CD14-positive monocyte (primary cell): ENCODE results near the gene GRAMD2B. TPM values are rescaled to one million over a fixed set of nuclear protein-coding genes. Genes with fewer than 3 reads are reported as not detected.

Experiments
- DNase-seq, 3 donors: peaks; one replicate each; pipeline ENCODE4 v3.0.0-alpha.2; 2011 to 2022
- H2AFZ ChIP-seq: 2 replicates; pipeline ENCODE4 v1.6.0; 2012; ENCODE audit warnings: mild to moderate bottlenecking, low read depth, low read length, inconsistent platforms; ENCODE audit not compliant: insufficient read depth, poor library complexity, severe bottlenecking
- H3K27ac ChIP-seq, 2 donors: 1 replicate in 1 of 2; 2 replicates in 1 of 2; pipeline ENCODE4 v1.5.1; 2012 to 2013; ENCODE audit warnings: low read length in 2 of 2, control low read depth in 1 of 2, inconsistent platforms in 1 of 2, low read depth in 1 of 2, mild to moderate bottlenecking in 1 of 2
- H3K27me3 ChIP-seq, 2 donors: one replicate each; pipeline versions ENCODE4 v1.6.0 to v1.6.1; 2011 to 2013; ENCODE audit warnings: low read length in 2 of 2; ENCODE audit not compliant: control insufficient read depth in 2 of 2, insufficient read depth in 2 of 2
- H3K36me3 ChIP-seq, 2 donors: replicated peaks in 1 of 2; 1 replicate in 1 of 2; 2 replicates in 1 of 2; pipeline versions ENCODE4 v1.5.1 to v1.6.1; 2012 to 2013; ENCODE audit warnings: low read length in 2 of 2, control low read depth in 1 of 2, inconsistent platforms in 1 of 2, mild to moderate bottlenecking in 1 of 2; ENCODE audit not compliant: insufficient read depth in 2 of 2, control insufficient read depth in 1 of 2
- H3K4me1 ChIP-seq, 2 donors: 1 replicate in 1 of 2; 2 replicates in 1 of 2; pipeline versions ENCODE4 v1.5.1 to v1.6.1; 2012 to 2013; ENCODE audit warnings: low read length in 2 of 2, control low read depth in 1 of 2, inconsistent platforms in 1 of 2, mild to moderate bottlenecking in 1 of 2, moderate library complexity in 1 of 2; ENCODE audit not compliant: insufficient read depth in 2 of 2, control insufficient read depth in 1 of 2
- H3K4me2 ChIP-seq: replicated peaks from 2 replicates; pipeline ENCODE3; 2012; ENCODE audit warnings: low read length, moderate library complexity, mild to moderate bottlenecking; ENCODE audit not compliant: poor library complexity, severe bottlenecking; ENCODE audit errors: extremely low read depth
- H3K4me3 ChIP-seq, 3 experiments: fragments of 200-600 bp in 1 of 3; sonication (generic) in 1 of 3; replicated peaks in 1 of 3; 1 replicate in 2 of 3; 2 replicates in 1 of 3; pipeline ENCODE4 v1.5.1; 2011 to 2013; ENCODE audit warnings: low read length in 3 of 3, mild to moderate bottlenecking in 3 of 3, control low read depth in 2 of 3, low read depth in 2 of 3, inconsistent platforms in 1 of 3, moderate library complexity in 1 of 3
- H3K79me2 ChIP-seq: 2 replicates; pipeline ENCODE4 v1.6.0; 2012; ENCODE audit warnings: mild to moderate bottlenecking, control low read depth, inconsistent platforms, low read length, moderate library complexity; ENCODE audit not compliant: insufficient read depth
- H3K9ac ChIP-seq: 2 replicates; pipeline ENCODE4 v1.6.0; 2017; ENCODE audit warnings: low read length, mild to moderate bottlenecking; ENCODE audit not compliant: insufficient read depth, poor library complexity, severe bottlenecking
- H3K9me3 ChIP-seq, 2 donors: replicated peaks in 1 of 2; 1 replicate in 1 of 2; 2 replicates in 1 of 2; pipeline versions ENCODE4 v1.5.1 to v1.6.1; 2012 to 2013; ENCODE audit warnings: low read length in 2 of 2, control low read depth in 1 of 2; ENCODE audit not compliant: control insufficient read depth in 1 of 2, insufficient read depth in 1 of 2
- H4K20me1 ChIP-seq: 2 replicates; pipeline ENCODE4 v1.6.0; 2012; ENCODE audit warnings: mild to moderate bottlenecking, low read length, control low read depth, moderate library complexity; ENCODE audit not compliant: insufficient read depth
- H3K27ac Mint-ChIP-seq, 7 donors: one replicate each; pipeline ENCODE4 v1.8.0; 2020; ENCODE audit warnings: mild to moderate bottlenecking in 7 of 7, mixed read lengths in 7 of 7, moderate library complexity in 6 of 7, inconsistent platforms in 2 of 7
- H3K27me3 Mint-ChIP-seq, 3 donors: one replicate each; pipeline ENCODE4 v1.8.0; 2021 to 2022; ENCODE audit warnings: low read depth in 3 of 3, mild to moderate bottlenecking in 3 of 3, mixed read lengths in 3 of 3, moderate library complexity in 3 of 3, inconsistent platforms in 1 of 3
- H3K36me3 Mint-ChIP-seq, 2 donors: one replicate each; pipeline ENCODE4 v1.8.0; 2020; ENCODE audit warnings: mixed read lengths in 2 of 2, inconsistent platforms in 1 of 2, mild to moderate bottlenecking in 1 of 2
- H3K4me1 Mint-ChIP-seq: one replicate; pipeline ENCODE4 v1.8.0; 2020; ENCODE audit warnings: mild to moderate bottlenecking, mixed read lengths
- H3K4me3 Mint-ChIP-seq, 2 donors: one replicate each; pipeline ENCODE4 v1.8.0; 2020; ENCODE audit warnings: mild to moderate bottlenecking in 2 of 2, mixed read lengths in 2 of 2, moderate library complexity in 1 of 2
- H3K9me3 Mint-ChIP-seq, 7 donors: one replicate each; pipeline ENCODE4 v1.8.0; 2020 to 2022; ENCODE audit warnings: mixed read lengths in 7 of 7, mild to moderate bottlenecking in 6 of 7, moderate library complexity in 6 of 7, inconsistent platforms in 2 of 7
- WGBS: methylation state at CpG from one replicate; pipeline ENCODE4 v1.1.5; 2013; ENCODE audit warnings: missing lambda C conversion rate; ENCODE audit not compliant: insufficient coverage; 5-methylcytosine and 5-hydroxymethylcytosine counted together
- intact Hi-C, 2 donors: fragments of 100-400 bp; cut with micrococcal nuclease; formaldehyde crosslinking; loops; one replicate each; pipeline versions ENCODE4 v1.15.0 to v1.15.1; 2023
- polyA plus RNA-seq, 3 donors: library from polyadenylated mRNA; depleted of rRNA in 1 of 3; unstranded in 2 of 3; stranded (reverse) in 1 of 3; fragments of 300-500 nt in 2 of 3; fragments of >200 nt in 1 of 3; fragmentation: Illumina TruSeq in 2 of 3; gene quantifications; 1 replicate in 2 of 3; 2 replicates in 1 of 3; pipeline ENCODE4 v1.2.3, GENCODE V29; 2012 to 2021
- TF ChIP-seq, protein P1 (sequence below): fragments of 200-600 bp; IDR thresholded peaks from one replicate; pipeline ENCODE4 v1.8.0; 2022; ENCODE audit warnings: antibody characterized with exemption, mild to moderate bottlenecking

The GRAMD2B gene
- polyA plus RNA-seq, 3 donors = 0.79 to 1.2 (median 1.1) TPM

- no peak overlapping the region for H3K4me3 ChIP-seq
- H3K27ac Mint-ChIP-seq = peak overlapping the region in 1 of 7 donors; percentile 21
- H3K4me3 Mint-ChIP-seq = no peak overlapping the region
- peaks cover 3% of the 10 kb centered on the region for H3K4me1 Mint-ChIP-seq
- H3K36me3 Mint-ChIP-seq = no peaks in the 10 kb centered on the region
- H4K20me1 ChIP-seq = no peaks in the 10 kb centered on the region
- H3K9me3 Mint-ChIP-seq = no peaks in the 10 kb centered on the region
- intact Hi-C loops = no loop called here
- H3K4me2 ChIP-seq = no peak overlapping the region
- H3K4me1 ChIP-seq = no peaks in the 10 kb centered on the region
- H3K36me3 ChIP-seq = no peaks in the 10 kb centered on the region
- H3K9me3 ChIP-seq = no peaks in the 10 kb centered on the region
- no peak overlapping the region for H3K27ac ChIP-seq
- H2AFZ ChIP-seq = no peak overlapping the region
- 0% methylated on average over 1 of the region's 6 CpGs for WGBS
- DNase-seq = no peak
- H3K27me3 ChIP-seq = no peaks in the 10 kb centered on the region
- TF ChIP-seq, protein P1, sequence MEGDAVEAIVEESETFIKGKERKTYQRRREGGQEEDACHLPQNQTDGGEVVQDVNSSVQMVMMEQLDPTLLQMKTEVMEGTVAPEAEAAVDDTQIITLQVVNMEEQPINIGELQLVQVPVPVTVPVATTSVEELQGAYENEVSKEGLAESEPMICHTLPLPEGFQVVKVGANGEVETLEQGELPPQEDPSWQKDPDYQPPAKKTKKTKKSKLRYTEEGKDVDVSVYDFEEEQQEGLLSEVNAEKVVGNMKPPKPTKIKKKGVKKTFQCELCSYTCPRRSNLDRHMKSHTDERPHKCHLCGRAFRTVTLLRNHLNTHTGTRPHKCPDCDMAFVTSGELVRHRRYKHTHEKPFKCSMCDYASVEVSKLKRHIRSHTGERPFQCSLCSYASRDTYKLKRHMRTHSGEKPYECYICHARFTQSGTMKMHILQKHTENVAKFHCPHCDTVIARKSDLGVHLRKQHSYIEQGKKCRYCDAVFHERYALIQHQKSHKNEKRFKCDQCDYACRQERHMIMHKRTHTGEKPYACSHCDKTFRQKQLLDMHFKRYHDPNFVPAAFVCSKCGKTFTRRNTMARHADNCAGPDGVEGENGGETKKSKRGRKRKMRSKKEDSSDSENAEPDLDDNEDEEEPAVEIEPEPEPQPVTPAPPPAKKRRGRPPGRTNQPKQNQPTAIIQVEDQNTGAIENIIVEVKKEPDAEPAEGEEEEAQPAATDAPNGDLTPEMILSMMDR = no peak
- H3K79me2 ChIP-seq = no peaks in the 10 kb centered on the region
- H3K9ac ChIP-seq = no peak overlapping the region
- peaks cover 0 to 3% (median 0%) of the 10 kb centered on the region in 3 donors for H3K27me3 Mint-ChIP-seq
Observed at GRCh38 chr5:126456217-126456820, 33.1 kb downstream of the GRAMD2B start.

GRCh38 chr5:126460459-126460858 lies 37.2 kb downstream of the GRAMD2B start:
- Histone ChIP-seq H3K4me2 (no peak overlapping the region), H3K36me3 (no peaks in the 10 kb centered on the region), H3K9ac (no peak overlapping the region), H3K27me3 (no peaks in the 10 kb centered on the region), H3K4me3 (no peak overlapping the region), H3K27ac (no peak overlapping the region), H3K4me1 (no peaks in the 10 kb centered on the region), H4K20me1 (no peaks in the 10 kb centered on the region), H2AFZ (no peak overlapping the region), H3K9me3 (no peaks in the 10 kb centered on the region), H3K79me2 (no peaks in the 10 kb centered on the region)
- H3K27ac Mint-ChIP-seq = no peak overlapping the region
- H3K4me3 Mint-ChIP-seq = no peak overlapping the region
- H3K4me1 Mint-ChIP-seq = no peaks in the 10 kb centered on the region
- TF ChIP-seq, protein P1 = no peak
- H3K27me3 Mint-ChIP-seq = peaks cover 0 to 3% (median 0%) of the 10 kb centered on the region in 3 donors
- intact Hi-C loops = no loop called here
- H3K9me3 Mint-ChIP-seq = no peaks in the 10 kb centered on the region
- H3K36me3 Mint-ChIP-seq = no peaks in the 10 kb centered on the region
- no peak for DNase-seq
- WGBS = 100% methylated on average over 4 of the region's 4 CpGs
